Thoracic aorta (tissue), 2 donors: ENCODE data around the gene AREL1. TPM values are rescaled to one million over a fixed set of nuclear protein-coding genes. Genes with fewer than 3 reads are reported as not detected.

Experiments used
- ATAC-seq: fragments of 150-250 bp; one replicate; pipeline ENCODE4 v1.8.0; 2017; ENCODE audit warnings: low read depth; ENCODE audit not compliant: insufficient number of reproducible peaks, low FRiP score
- DNase-seq: peaks from one replicate; pipeline ENCODE4 v3.0.0-alpha.2; 2020; ENCODE audit warnings: low spot score
- H3K27ac ChIP-seq, 2 donors: fragments of 200-600 bp; sonication (generic); 1 replicate in 1 of 2; 2 replicates in 1 of 2; pipeline ENCODE4 v1.5.1; 2016; ENCODE audit warnings: mild to moderate bottlenecking in 2 of 2, moderate library complexity in 2 of 2
- H3K27me3 ChIP-seq: fragments of 200-600 bp; sonication (generic); replicated peaks from 2 replicates; pipeline ENCODE4 v1.6.0; 2016; ENCODE audit warnings: mild to moderate bottlenecking; ENCODE audit not compliant: insufficient read depth
- H3K36me3 ChIP-seq: fragments of 200-600 bp; sonication (generic); one replicate; pipeline ENCODE4 v1.5.1; 2016
- H3K4me1 ChIP-seq, 2 donors: fragments of 200-600 bp; sonication (generic); 1 replicate in 1 of 2; 2 replicates in 1 of 2; pipeline versions ENCODE4 v1.5.1 to v1.6.0; 2016; ENCODE audit warnings: low read depth in 2 of 2, mild to moderate bottlenecking in 1 of 2; ENCODE audit not compliant: control insufficient read depth in 1 of 2
- H3K4me3 ChIP-seq: fragments of 200-600 bp; sonication (generic); 2 replicates; pipeline ENCODE4 v1.5.1; 2016; ENCODE audit warnings: mild to moderate bottlenecking
- H3K9me3 ChIP-seq: fragments of 200-600 bp; sonication (generic); 2 replicates; pipeline ENCODE4 v1.5.1; 2016
- CTCF ChIP-seq: fragments of 200-600 bp; sonication (generic); IDR thresholded peaks from one replicate; pipeline ENCODE4 v1.5.1; 2019; ENCODE audit warnings: antibody characterized with exemption
- total RNA-seq, 2 donors: library from RNA; depleted of rRNA; stranded (reverse); fragments of >200 nt; gene quantifications; one replicate each; pipeline versions ENCODE4 v1.1.0 to v1.2.3, GENCODE V29; 2016

Gene AREL1
- total RNA-seq, 2 donors from 2014 or later: 29.6 to 51.4 TPM

GRCh38 chr14:74670726-74671411 lies 42.0 kb downstream of the AREL1 start:
- ATAC-seq (peak; percentile 22), DNase-seq (no peak)
- Histone ChIP-seq H3K27ac (peak overlapping the region; percentile 77 to 79), H3K4me3 (no peak overlapping the region), H3K9me3 (no peaks in the 10 kb centered on the region), H3K27me3 (no peaks in the 10 kb centered on the region), H3K36me3 (peaks cover 25% of the 10 kb centered on the region), H3K4me1 (peaks cover 14 to 46% of the 10 kb centered on the region in 2 donors)
- TF ChIP-seq CTCF: no peak

GRCh38 chr14:74669846-74670245 lies 43.0 kb downstream of the AREL1 start:
- H3K27ac ChIP-seq: peak overlapping the region; percentile 77 to 79
- H3K36me3 ChIP-seq: peaks cover 18% of the 10 kb centered on the region
- DNase-seq (no peak), ATAC-seq (no peak)
- no peaks in the 10 kb centered on the region for H3K27me3 ChIP-seq
- no peak overlapping the region for H3K4me3 ChIP-seq
- H3K4me1 ChIP-seq: peaks cover 14 to 56% of the 10 kb centered on the region in 2 donors
- H3K9me3 ChIP-seq: no peaks in the 10 kb centered on the region
- no peak for TF ChIP-seq CTCF

GRCh38 chr14:74669256-74669655 lies 43.6 kb downstream of the AREL1 start:
- no peak for ATAC-seq

GRCh38 chr14:74667758-74668157 lies 45.1 kb downstream of the AREL1 start:
- Histone ChIP-seq H3K9me3 (no peaks in the 10 kb centered on the region), H3K27ac (peak overlapping the region in 1 of 2 donors; percentile 20)

More at GRCh38 chr14:74669256-74669655, 43.6 kb downstream of the AREL1 start:
- H3K36me3 ChIP-seq: peaks cover 18% of the 10 kb centered on the region
- no peaks in the 10 kb centered on the region for H3K9me3 ChIP-seq
- no peak for TF ChIP-seq CTCF
- DNase-seq: no peak
- peaks cover 14 to 62% of the 10 kb centered on the region in 2 donors for H3K4me1 ChIP-seq
- H3K27ac ChIP-seq: peak overlapping the region; percentile 77 to 79
- no peak overlapping the region for H3K4me3 ChIP-seq
- H3K27me3 ChIP-seq: no peaks in the 10 kb centered on the region

GRCh38 chr14:74664717-74665116 lies 48.2 kb downstream of the AREL1 start:
- peaks cover 28 to 74% of the 10 kb centered on the region in 2 donors for H3K4me1 ChIP-seq
- H3K9me3 ChIP-seq: no peaks in the 10 kb centered on the region
- DNase-seq (no peak), ATAC-seq (no peak)
- H3K27ac ChIP-seq: peak overlapping the region; percentile 87 to 91
- peaks cover 18% of the 10 kb centered on the region for H3K36me3 ChIP-seq
- no peak overlapping the region for H3K4me3 ChIP-seq
- TF ChIP-seq CTCF: no peak
- H3K27me3 ChIP-seq: no peaks in the 10 kb centered on the region

More at GRCh38 chr14:74667758-74668157, 45.1 kb downstream of the AREL1 start:
- ATAC-seq: no peak
- H3K36me3 ChIP-seq: peaks cover 19% of the 10 kb centered on the region
- no peak for DNase-seq
- peaks cover 25 to 67% of the 10 kb centered on the region in 2 donors for H3K4me1 ChIP-seq
- no peaks in the 10 kb centered on the region for H3K27me3 ChIP-seq
- TF ChIP-seq CTCF: no peak
- no peak overlapping the region for H3K4me3 ChIP-seq
